Right lobe of liver (tissue), 6 donors: ENCODE data around the gene IL2RA. TPM values are rescaled to one million over a fixed set of nuclear protein-coding genes. Genes with fewer than 3 reads are reported as not detected.

ENCODE experiments used
- ATAC-seq, 4 donors: fragments of 200-7000 bp; cut with Tn5 transposase; one replicate each; pipeline ENCODE4 v1.9.1; 2020; ENCODE audit warnings: mild to moderate bottlenecking in 4 of 4, moderate library complexity in 4 of 4
- DNase-seq, 3 donors: peaks; one replicate each; pipeline ENCODE4 v3.0.0-alpha.2; 2020
- H3K27ac ChIP-seq, 3 donors: fragments of 200-600 bp; one replicate each; pipeline ENCODE4 v1.8.0; 2022
- H3K27me3 ChIP-seq, 2 donors: fragments of 200-600 bp; one replicate each; pipeline ENCODE4 v1.8.0; 2022
- H3K36me3 ChIP-seq, 4 donors: fragments of 200-600 bp; sonication (generic) in 1 of 4; one replicate each; pipeline versions ENCODE4 v1.5.1 to v1.8.0; 2017 to 2022; ENCODE audit warnings: control low read depth in 1 of 4
- H3K4me1 ChIP-seq, 4 donors: fragments of 200-600 bp; sonication (generic) in 1 of 4; one replicate each; pipeline versions ENCODE4 v1.5.1 to v1.8.0; 2017 to 2022; ENCODE audit warnings: control low read depth in 1 of 4
- H3K4me3 ChIP-seq, 3 donors: fragments of 200-600 bp; one replicate each; pipeline ENCODE4 v1.8.0; 2022
- H3K9me3 ChIP-seq, 4 donors: fragments of 200-600 bp; sonication (generic) in 1 of 4; one replicate each; pipeline versions ENCODE4 v1.5.1 to v1.8.0; 2017 to 2022; ENCODE audit warnings: control low read depth in 1 of 4
- POLR2A ChIP-seq: fragments of 450-650 bp; IDR thresholded peaks from one replicate; pipeline ENCODE4 v1.6.1; 2017; ENCODE audit warnings: antibody characterized with exemption, mild to moderate bottlenecking
- WGBS: methylation state at CpG from one replicate; pipeline ENCODE4 v1.1.6; 2018; ENCODE audit warnings: low coverage, low lambda C conversion rate; ENCODE audit not compliant: insufficient coverage; ENCODE audit errors: missing lambda C conversion rate; 5-methylcytosine and 5-hydroxymethylcytosine counted together
- intact Hi-C, 2 donors: fragments of 100-400 bp; cut with DNase I; formaldehyde crosslinking; loops; one replicate each; pipeline versions ENCODE4 v1.11.2 to v1.14.1; 2022
- total RNA-seq, 6 experiments: library from RNA; depleted of rRNA in 2 of 6; stranded (reverse); fragments of >200 nt in 2 of 6; fragmentation: NEBNext Ultra II Directional in 3 of 6; extraction: Animal tissue kit (Norgen Biotek cat#: 25700) in 3 of 6; gene quantifications; one replicate each; pipeline versions ENCODE4 v1.1.0 to v1.2.4, GENCODE V29; 2016 to 2023
- TF ChIP-seq, protein P1 (sequence below), 4 donors: fragments of 200-600 bp in 3 of 4; fragments of 450-650 bp in 1 of 4; IDR thresholded peaks; one replicate each; pipeline versions ENCODE4 v1.5.1 to v1.8.0; 2016 to 2022; ENCODE audit warnings: antibody characterized with exemption in 4 of 4, mild to moderate bottlenecking in 2 of 4
- donor health status: DM: no; HTN: yes; CAD: no.
- donor health status: DM: no; HTN: no; CAD: no.
- donor health status: DM: no; HTN: no; CAD: no.
- donor health status: DM: no; HTN: yes; CAD: no.
- donor health status: DM: no; HTN: yes; CAD: no.

IL2RA gene
- total RNA-seq, 6 experiments from 2014 or later: 0.22 to 3.1 (median 0.97) TPM; not detected in 2

GRCh38 chr10:6064119-6064518 lies 2.0 kb upstream of the IL2RA start:
- ATAC-seq: no peak
- H3K4me3 ChIP-seq: no peak overlapping the region
- DNase-seq: peak in 1 of 3 donors; percentile 25
- no peaks in the 10 kb centered on the region for H3K4me1 ChIP-seq
- H3K9me3 ChIP-seq: no peaks in the 10 kb centered on the region
- no peak overlapping the region for H3K27ac ChIP-seq
- WGBS: 78% methylated on average over 6 of the region's 7 CpGs
- intact Hi-C loops: no loop called here
- TF ChIP-seq, protein P1, sequence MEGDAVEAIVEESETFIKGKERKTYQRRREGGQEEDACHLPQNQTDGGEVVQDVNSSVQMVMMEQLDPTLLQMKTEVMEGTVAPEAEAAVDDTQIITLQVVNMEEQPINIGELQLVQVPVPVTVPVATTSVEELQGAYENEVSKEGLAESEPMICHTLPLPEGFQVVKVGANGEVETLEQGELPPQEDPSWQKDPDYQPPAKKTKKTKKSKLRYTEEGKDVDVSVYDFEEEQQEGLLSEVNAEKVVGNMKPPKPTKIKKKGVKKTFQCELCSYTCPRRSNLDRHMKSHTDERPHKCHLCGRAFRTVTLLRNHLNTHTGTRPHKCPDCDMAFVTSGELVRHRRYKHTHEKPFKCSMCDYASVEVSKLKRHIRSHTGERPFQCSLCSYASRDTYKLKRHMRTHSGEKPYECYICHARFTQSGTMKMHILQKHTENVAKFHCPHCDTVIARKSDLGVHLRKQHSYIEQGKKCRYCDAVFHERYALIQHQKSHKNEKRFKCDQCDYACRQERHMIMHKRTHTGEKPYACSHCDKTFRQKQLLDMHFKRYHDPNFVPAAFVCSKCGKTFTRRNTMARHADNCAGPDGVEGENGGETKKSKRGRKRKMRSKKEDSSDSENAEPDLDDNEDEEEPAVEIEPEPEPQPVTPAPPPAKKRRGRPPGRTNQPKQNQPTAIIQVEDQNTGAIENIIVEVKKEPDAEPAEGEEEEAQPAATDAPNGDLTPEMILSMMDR (IDR thresholded peaks at IDR 0.05): no peak
- no peak for TF ChIP-seq POLR2A
- H3K36me3 ChIP-seq: no peaks in the 10 kb centered on the region
- H3K27me3 ChIP-seq: no peaks in the 10 kb centered on the region

DNA sequence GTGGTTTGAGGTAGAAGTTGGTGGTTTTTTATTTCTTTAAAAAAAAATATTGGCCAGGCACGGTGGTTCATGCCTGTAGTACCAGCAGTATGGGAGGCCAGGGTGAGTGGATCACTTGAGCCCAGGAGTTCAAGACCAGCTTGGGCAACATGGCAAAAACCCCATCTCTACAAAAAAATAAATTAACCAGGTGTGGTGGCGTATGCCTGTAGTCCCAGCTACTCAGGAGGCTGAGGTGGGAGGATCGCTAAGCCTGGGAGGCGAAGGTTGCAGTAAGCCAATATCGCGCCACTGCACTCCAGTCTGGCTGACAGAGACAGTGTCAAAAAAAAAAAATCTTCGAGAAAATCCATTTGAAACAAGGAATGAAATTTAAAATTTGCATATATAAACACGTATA lies 1.1 kb downstream of the IL2RA start:
- 86% methylated on average over 8 of the region's 8 CpGs for WGBS
- ATAC-seq (no peak), DNase-seq (no peak)
- no peaks in the 10 kb centered on the region for H3K4me1 ChIP-seq
- no peak overlapping the region for H3K4me3 ChIP-seq
- H3K36me3 ChIP-seq: no peaks in the 10 kb centered on the region
- H3K27me3 ChIP-seq: no peaks in the 10 kb centered on the region
- TF ChIP-seq, protein P1 (IDR thresholded peaks at IDR 0.05): no peak
- TF ChIP-seq POLR2A: no peak
- no peak overlapping the region for H3K27ac ChIP-seq
- H3K9me3 ChIP-seq: no peaks in the 10 kb centered on the region
- intact Hi-C loops: no loop called here

DNA sequence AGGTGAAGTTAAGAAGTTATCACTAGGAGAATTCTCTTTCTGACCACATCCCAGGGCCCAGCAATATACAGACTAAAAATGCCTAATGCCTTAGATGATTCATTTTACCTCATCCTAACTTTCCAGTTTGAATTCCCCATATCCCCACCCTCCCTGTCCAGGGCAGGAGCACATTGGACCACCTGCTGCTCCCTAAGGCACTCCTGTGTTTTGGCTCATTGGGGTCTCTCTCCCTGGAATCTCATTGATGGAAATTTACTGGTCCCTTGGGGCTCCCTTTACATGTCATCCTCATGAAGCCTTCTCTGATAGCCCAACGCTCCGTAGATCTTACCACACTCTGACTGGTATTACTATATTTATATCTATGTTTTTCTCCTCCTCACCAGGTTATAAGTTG lies 2.7 kb downstream of the IL2RA start:
- H3K4me3 ChIP-seq: no peak overlapping the region
- no peaks in the 10 kb centered on the region for H3K36me3 ChIP-seq
- no peaks in the 10 kb centered on the region for H3K27me3 ChIP-seq
- DNase-seq (peak in 1 of 3 donors; percentile 11), ATAC-seq (no peak)
- H3K27ac ChIP-seq: no peak overlapping the region
- intact Hi-C loops: no loop called here
- peaks cover 0 to 2% (median under 1%) of the 10 kb centered on the region in 4 donors for H3K4me1 ChIP-seq
- TF ChIP-seq POLR2A: no peak
- TF ChIP-seq, protein P1 (IDR thresholded peaks at IDR 0.05): no peak
- 81% methylated on average over 2 of the region's 2 CpGs for WGBS
- H3K9me3 ChIP-seq: no peaks in the 10 kb centered on the region

DNA sequence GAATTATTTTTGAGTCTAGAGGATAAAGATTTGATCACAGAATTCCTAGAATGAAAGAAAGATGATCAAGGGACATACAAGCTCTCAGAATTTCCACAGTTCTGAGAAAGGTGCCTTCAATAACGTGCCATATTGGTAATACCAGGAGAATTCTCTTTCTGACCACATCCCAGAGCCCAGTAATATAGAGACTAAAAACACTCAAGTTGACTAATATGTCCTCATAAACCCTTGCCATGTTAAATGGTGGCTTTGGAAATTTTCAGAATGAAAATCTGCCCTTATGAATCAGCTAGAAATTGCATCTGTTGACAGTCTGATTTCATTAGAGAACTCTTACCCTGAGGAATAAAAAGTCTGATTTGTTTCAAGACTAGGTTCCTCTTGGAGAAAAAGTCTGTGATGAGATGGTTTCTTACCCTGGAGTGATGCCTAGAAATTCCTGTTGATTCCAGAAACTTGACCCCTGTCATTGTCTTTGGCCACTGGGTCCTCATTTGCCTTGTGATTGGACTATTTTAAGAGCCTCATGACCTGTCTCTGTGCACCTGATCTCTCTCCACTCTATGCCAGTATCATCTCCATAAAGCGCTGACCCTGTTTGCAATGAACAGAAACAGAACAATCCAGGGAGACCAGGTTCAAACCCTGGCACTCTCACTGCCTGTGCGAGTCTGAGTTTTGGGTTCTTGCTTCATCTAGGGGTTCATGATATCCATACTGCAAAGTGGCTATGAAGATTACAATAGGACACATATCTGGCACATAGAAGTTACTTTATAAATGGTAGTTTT lies 3.3 kb downstream of the IL2RA start:
- Histone ChIP-seq H3K27ac (no peak overlapping the region), H3K4me1 (peaks cover 0 to 8% (median 4%) of the 10 kb centered on the region in 4 donors), H3K27me3 (no peaks in the 10 kb centered on the region), H3K4me3 (no peak overlapping the region), H3K36me3 (no peaks in the 10 kb centered on the region), H3K9me3 (no peaks in the 10 kb centered on the region)
- ATAC-seq (no peak), DNase-seq (peak in 1 of 3 donors; percentile 15)
- TF ChIP-seq, protein P1 (IDR thresholded peaks at IDR 0.05): no peak
- TF ChIP-seq POLR2A: no peak
- 90% methylated on average over 2 of the region's 3 CpGs for WGBS
- intact Hi-C loops: no loop called here
